ENCODE measurements around the gene MADD. TPM values are rescaled to one million over a fixed set of nuclear protein-coding genes. Genes with fewer than 3 reads are reported as not detected.

MADD gene
- total RNA-seq, 1 donor from 2014 or later: 29.6 TPM

DNA sequence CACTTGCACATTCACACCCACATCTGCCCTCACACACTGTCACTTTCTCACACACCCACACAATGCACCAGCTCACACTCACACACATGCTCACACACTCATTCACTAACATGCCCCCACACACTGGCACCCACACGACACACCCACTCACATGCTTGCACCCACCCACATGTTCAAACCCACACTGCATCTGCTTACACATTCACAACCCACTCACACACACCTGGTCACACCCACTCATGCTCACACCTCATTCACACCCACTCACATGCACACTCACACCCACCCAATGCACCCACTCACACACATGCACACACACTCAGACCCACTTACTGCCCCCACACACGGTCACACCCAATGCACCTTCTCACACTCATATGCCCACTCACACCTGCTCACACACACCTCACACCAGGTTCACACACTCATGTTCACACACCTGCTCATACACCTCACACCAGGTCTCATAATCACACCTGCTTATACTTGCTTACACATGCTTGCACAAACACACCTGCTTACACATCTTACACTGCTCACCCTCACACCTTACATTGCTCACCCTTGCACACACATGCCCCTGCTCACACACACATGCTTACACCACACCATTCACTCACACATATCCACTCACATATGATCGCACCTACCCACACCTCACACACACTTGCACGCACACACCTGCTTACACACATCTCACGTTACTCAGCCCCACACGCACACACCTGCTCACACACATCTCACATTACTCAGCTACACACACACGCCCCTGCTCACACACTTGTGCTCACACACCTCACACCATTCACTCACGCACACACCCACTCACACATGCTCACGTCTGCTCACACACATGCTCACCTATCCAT is 86.4 kb downstream of the MADD start:
- Mint-ChIP-seq H3K36me3 (ENCODE audit: low read depth) (no peaks in the 10 kb centered on the region), H3K27me3 (ENCODE audit: low read depth) (no peaks in the 10 kb centered on the region), H3K9me3 (ENCODE audit: low read depth) (no peaks in the 10 kb centered on the region), H3K27ac (ENCODE audit: unreplicated experiment) (no peak overlapping the region), H3K4me1 (ENCODE audit: low read depth) (peaks cover 6% of the 10 kb centered on the region), H3K4me3 (ENCODE audit: unreplicated experiment) (no peak overlapping the region)
- DNase-seq (ENCODE audit: low spot score): no peak
- TF ChIP-seq, protein P1, sequence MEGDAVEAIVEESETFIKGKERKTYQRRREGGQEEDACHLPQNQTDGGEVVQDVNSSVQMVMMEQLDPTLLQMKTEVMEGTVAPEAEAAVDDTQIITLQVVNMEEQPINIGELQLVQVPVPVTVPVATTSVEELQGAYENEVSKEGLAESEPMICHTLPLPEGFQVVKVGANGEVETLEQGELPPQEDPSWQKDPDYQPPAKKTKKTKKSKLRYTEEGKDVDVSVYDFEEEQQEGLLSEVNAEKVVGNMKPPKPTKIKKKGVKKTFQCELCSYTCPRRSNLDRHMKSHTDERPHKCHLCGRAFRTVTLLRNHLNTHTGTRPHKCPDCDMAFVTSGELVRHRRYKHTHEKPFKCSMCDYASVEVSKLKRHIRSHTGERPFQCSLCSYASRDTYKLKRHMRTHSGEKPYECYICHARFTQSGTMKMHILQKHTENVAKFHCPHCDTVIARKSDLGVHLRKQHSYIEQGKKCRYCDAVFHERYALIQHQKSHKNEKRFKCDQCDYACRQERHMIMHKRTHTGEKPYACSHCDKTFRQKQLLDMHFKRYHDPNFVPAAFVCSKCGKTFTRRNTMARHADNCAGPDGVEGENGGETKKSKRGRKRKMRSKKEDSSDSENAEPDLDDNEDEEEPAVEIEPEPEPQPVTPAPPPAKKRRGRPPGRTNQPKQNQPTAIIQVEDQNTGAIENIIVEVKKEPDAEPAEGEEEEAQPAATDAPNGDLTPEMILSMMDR (IDR thresholded peaks at IDR 0.05): no peak

- TF ChIP-seq, protein P1 (IDR thresholded peaks at IDR 0.05): no peak
Measured at GRCh38 chr11:47356998-47357329, 87.0 kb downstream of the MADD start.

GRCh38 chr11:47357985-47358730 is 88.2 kb downstream of the MADD start:
- TF ChIP-seq, protein P1 (IDR thresholded peaks at IDR 0.05): no peak
- Mint-ChIP-seq H3K27ac (ENCODE audit: unreplicated experiment) (no peak overlapping the region), H3K27me3 (ENCODE audit: low read depth) (no peaks in the 10 kb centered on the region), H3K4me1 (ENCODE audit: low read depth) (peaks cover 6% of the 10 kb centered on the region), H3K36me3 (ENCODE audit: low read depth) (no peaks in the 10 kb centered on the region), H3K4me3 (ENCODE audit: unreplicated experiment) (no peak overlapping the region), H3K9me3 (ENCODE audit: low read depth) (no peaks in the 10 kb centered on the region)
- no peak for DNase-seq (ENCODE audit: low spot score)

More at GRCh38 chr11:47356998-47357329, 87.0 kb downstream of the MADD start:
- DNase-seq (ENCODE audit: low spot score): no peak
- Mint-ChIP-seq H3K36me3 (ENCODE audit: low read depth) (no peaks in the 10 kb centered on the region), H3K27me3 (ENCODE audit: low read depth) (no peaks in the 10 kb centered on the region), H3K4me3 (ENCODE audit: unreplicated experiment) (no peak overlapping the region), H3K27ac (ENCODE audit: unreplicated experiment) (no peak overlapping the region), H3K4me1 (ENCODE audit: low read depth) (peaks cover 6% of the 10 kb centered on the region), H3K9me3 (ENCODE audit: low read depth) (no peaks in the 10 kb centered on the region)

DNA sequence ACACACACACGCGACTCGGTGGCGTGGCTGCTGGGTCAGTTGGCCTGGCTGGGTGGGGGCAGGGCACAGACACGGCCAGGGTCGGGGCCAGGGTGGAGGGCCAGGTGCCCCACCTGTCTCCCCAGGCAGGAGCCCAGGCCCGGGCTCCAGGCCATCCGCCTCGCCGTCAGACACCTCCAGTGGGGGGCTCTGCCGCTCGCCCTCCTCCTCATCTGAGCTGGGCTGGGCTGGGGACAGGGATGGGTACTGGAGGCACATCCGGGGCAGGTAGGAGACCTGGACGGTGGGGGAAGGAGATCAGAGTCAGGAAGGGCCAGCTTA is 88.8 kb downstream of the MADD start:
- H3K27me3 Mint-ChIP-seq (ENCODE audit: low read depth): no peaks in the 10 kb centered on the region
- peaks cover 6% of the 10 kb centered on the region for H3K4me1 Mint-ChIP-seq (ENCODE audit: low read depth)
- H3K4me3 Mint-ChIP-seq (ENCODE audit: unreplicated experiment): no peak overlapping the region
- no peaks in the 10 kb centered on the region for H3K36me3 Mint-ChIP-seq (ENCODE audit: low read depth)
- no peaks in the 10 kb centered on the region for H3K9me3 Mint-ChIP-seq (ENCODE audit: low read depth)
- no peak overlapping the region for H3K27ac Mint-ChIP-seq (ENCODE audit: unreplicated experiment)
- no peak for DNase-seq (ENCODE audit: low spot score)
- TF ChIP-seq, protein P1 (IDR thresholded peaks at IDR 0.05): no peak

DNA sequence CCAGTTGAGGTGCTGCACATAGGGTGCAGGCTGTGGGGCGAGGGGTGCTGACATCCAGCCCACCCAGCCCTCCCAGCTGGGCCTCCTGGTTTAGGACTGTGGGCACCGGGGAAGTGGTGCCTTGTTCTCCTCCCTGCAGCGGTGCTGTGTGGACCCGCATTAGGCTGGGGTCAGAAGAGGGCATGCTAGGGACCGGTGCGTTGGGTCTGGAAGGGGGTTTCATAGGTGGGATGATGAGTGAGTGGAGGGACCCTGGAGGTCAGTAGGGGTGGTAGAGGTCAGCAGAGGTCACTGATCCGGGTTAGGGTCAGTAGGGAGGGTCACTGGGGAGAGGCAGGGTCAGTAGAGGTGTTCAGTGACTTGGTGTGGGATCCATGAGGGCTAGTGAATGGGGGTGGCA is 89.2 kb downstream of the MADD start:
- Mint-ChIP-seq H3K4me1 (ENCODE audit: low read depth) (peaks cover 6% of the 10 kb centered on the region), H3K9me3 (ENCODE audit: low read depth) (no peaks in the 10 kb centered on the region), H3K36me3 (ENCODE audit: low read depth) (no peaks in the 10 kb centered on the region), H3K27ac (ENCODE audit: unreplicated experiment) (no peak overlapping the region), H3K27me3 (ENCODE audit: low read depth) (no peaks in the 10 kb centered on the region), H3K4me3 (ENCODE audit: unreplicated experiment) (no peak overlapping the region)
- TF ChIP-seq, protein P1 (IDR thresholded peaks at IDR 0.05): no peak
- no peak for DNase-seq (ENCODE audit: low spot score)

Measured in chondrocyte (in vitro differentiated cells).